Fibroblast of villous mesenchyme (primary cell): ENCODE results near the gene COL2A1. TPM values are rescaled to one million over a fixed set of nuclear protein-coding genes. Genes with fewer than 3 reads are reported as not detected.

Experiments used
- DNase-seq: peaks from one replicate; pipeline ENCODE4 v3.0.0-alpha.2; 2010; ENCODE audit warnings: low read depth
- H3K4me3 ChIP-seq: 2 replicates; pipeline ENCODE4 v1.5.1; 2011; ENCODE audit warnings: low read depth, mild to moderate bottlenecking, low read length
- total RNA-seq: library from RNA; depleted of rRNA; stranded (reverse); fragments of >200 nt; gene quantifications from 2 replicates; pipeline ENCODE4 v1.2.3, GENCODE V29; 2012
- TF ChIP-seq, protein P1 (sequence below): IDR thresholded peaks from 2 replicates; pipeline ENCODE4 v1.5.1; 2012; ENCODE audit warnings: low read depth, mild to moderate bottlenecking, low read length; ENCODE audit not compliant: insufficient read depth

The COL2A1 gene
- total RNA-seq, 1 donor, result under 0.01 TPM

- no peak for DNase-seq
- TF ChIP-seq, protein P1, sequence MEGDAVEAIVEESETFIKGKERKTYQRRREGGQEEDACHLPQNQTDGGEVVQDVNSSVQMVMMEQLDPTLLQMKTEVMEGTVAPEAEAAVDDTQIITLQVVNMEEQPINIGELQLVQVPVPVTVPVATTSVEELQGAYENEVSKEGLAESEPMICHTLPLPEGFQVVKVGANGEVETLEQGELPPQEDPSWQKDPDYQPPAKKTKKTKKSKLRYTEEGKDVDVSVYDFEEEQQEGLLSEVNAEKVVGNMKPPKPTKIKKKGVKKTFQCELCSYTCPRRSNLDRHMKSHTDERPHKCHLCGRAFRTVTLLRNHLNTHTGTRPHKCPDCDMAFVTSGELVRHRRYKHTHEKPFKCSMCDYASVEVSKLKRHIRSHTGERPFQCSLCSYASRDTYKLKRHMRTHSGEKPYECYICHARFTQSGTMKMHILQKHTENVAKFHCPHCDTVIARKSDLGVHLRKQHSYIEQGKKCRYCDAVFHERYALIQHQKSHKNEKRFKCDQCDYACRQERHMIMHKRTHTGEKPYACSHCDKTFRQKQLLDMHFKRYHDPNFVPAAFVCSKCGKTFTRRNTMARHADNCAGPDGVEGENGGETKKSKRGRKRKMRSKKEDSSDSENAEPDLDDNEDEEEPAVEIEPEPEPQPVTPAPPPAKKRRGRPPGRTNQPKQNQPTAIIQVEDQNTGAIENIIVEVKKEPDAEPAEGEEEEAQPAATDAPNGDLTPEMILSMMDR, result no peak
Measured at GRCh38 chr12:48026060-48026827, 22.0 kb upstream of the COL2A1 start.

GRCh38 chr12:48025281-48025680, 21.0 kb upstream of the COL2A1 start:
- TF ChIP-seq, protein P1, result no peak
- DNase-seq, result no peak
- H3K4me3 ChIP-seq, result no peak overlapping the region

More at GRCh38 chr12:48026060-48026827, 22.0 kb upstream of the COL2A1 start:
- no peak overlapping the region for H3K4me3 ChIP-seq

DNA sequence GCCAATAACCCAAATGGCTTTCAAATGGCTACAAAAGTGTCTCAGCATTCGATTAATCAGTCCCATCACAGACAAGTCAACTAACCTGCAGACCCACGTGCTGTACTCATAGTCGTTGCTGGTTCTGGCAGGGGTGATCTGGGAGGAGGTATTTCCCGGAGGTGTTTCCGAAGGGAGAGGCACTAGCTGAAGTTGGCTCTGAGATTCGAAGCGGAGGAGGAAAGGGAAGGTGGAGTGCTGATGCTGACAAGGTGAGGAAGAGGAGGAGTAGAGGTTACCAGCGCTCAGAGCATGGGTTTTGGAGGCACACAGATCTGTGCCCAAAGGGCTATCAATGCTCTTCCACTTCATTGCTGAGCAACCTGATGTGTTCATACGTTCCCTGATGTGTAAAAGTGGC, 20.5 kb upstream of the COL2A1 start:
- no peak for DNase-seq
- TF ChIP-seq, protein P1, result no peak
- H3K4me3 ChIP-seq, result no peak overlapping the region

GRCh38 chr12:48023386-48023785, 19.1 kb upstream of the COL2A1 start:
- TF ChIP-seq, protein P1, result no peak
- H3K4me3 ChIP-seq, result no peak overlapping the region
- no peak for DNase-seq

GRCh38 chr12:48022676-48023385, 18.6 kb upstream of the COL2A1 start:
- H3K4me3 ChIP-seq, result no peak overlapping the region
- DNase-seq, result no peak

GRCh38 chr12:48022180-48022521, 17.9 kb upstream of the COL2A1 start:
- DNase-seq, result no peak
- TF ChIP-seq, protein P1, result no peak
- H3K4me3 ChIP-seq, result no peak overlapping the region

More at GRCh38 chr12:48022676-48023385, 18.6 kb upstream of the COL2A1 start:
- TF ChIP-seq, protein P1, result no peak
